Peyer's patch (tissue), 4 donors: ENCODE measurements around the gene SENP8. TPM values are rescaled to one million over a fixed set of nuclear protein-coding genes. Genes with fewer than 3 reads are reported as not detected.

Source experiments
- DNase-seq, 3 donors: peaks; one replicate each; pipeline ENCODE4 v3.0.0-alpha.2; 2017 to 2019
- H3K27ac ChIP-seq, 4 donors: fragments of 200-600 bp; sonication (generic); one replicate each; pipeline ENCODE4 v1.5.1; 2016 to 2019
- H3K27me3 ChIP-seq, 2 donors: fragments of 200-600 bp; sonication (generic); one replicate each; pipeline ENCODE4 v1.5.1; 2019
- H3K36me3 ChIP-seq, 3 donors: fragments of 200-600 bp; sonication (generic); one replicate each; pipeline ENCODE4 v1.5.1; 2016 to 2019
- H3K4me1 ChIP-seq, 4 donors: fragments of 200-600 bp; sonication (generic); one replicate each; pipeline ENCODE4 v1.5.1; 2016 to 2019
- H3K4me3 ChIP-seq, 4 donors: fragments of 200-600 bp; sonication (generic); 1 replicate in 3 of 4; 2 replicates in 1 of 4; pipeline ENCODE4 v1.5.1; 2016 to 2019; ENCODE audit warnings: mild to moderate bottlenecking in 1 of 4
- H3K9me3 ChIP-seq, 4 donors: fragments of 200-600 bp; sonication (generic); one replicate each; pipeline ENCODE4 v1.5.1; 2016 to 2019; ENCODE audit warnings: mild to moderate bottlenecking in 1 of 4
- CTCF ChIP-seq, 6 experiments: fragments of 450-650 bp in 4 of 6; fragments of 200-600 bp in 2 of 6; sonication (generic) in 1 of 6; IDR thresholded peaks; one replicate each; pipeline ENCODE4 v1.5.1; 2017 to 2019; ENCODE audit warnings: antibody characterized with exemption in 6 of 6, mild to moderate bottlenecking in 3 of 6, moderate library complexity in 1 of 6
- POLR2A ChIP-seq, 2 donors: fragments of 450-650 bp; IDR thresholded peaks; one replicate each; pipeline ENCODE4 v1.5.1; 2017; ENCODE audit warnings: antibody characterized with exemption in 2 of 2, mild to moderate bottlenecking in 2 of 2, moderate library complexity in 2 of 2
- total RNA-seq, 4 donors: library from RNA; depleted of rRNA; stranded (reverse); fragments of >200 nt; gene quantifications; one replicate each; pipeline ENCODE4 v1.1.0, GENCODE V29; 2016

The SENP8 gene
- total RNA-seq, 4 donors from 2014 or later: 0.88 to 2.4 (median 0.95) TPM; not detected in 1

- Histone ChIP-seq H3K27ac (no peak overlapping the region), H3K27me3 (no peaks in the 10 kb centered on the region), H3K4me1 (peaks cover 0 to 16% (median 0%) of the 10 kb centered on the region in 4 donors), H3K36me3 (no peaks in the 10 kb centered on the region), H3K9me3 (no peaks in the 10 kb centered on the region), H3K4me3 (peak overlapping the region in 2 of 4 donors; percentile 41 to 48)
- TF ChIP-seq POLR2A (IDR thresholded peaks at IDR 0.05) (no peak), CTCF (IDR thresholded peaks at IDR 0.05) (no peak)
- DNase-seq: no peak
Observed at GRCh38 chr15:72183781-72184164, 65.6 kb downstream of the SENP8 start.

GRCh38 chr15:72184165-72184811 lies 66.1 kb downstream of the SENP8 start:
- H3K4me1 ChIP-seq: peaks cover 0 to 16% (median 0%) of the 10 kb centered on the region in 4 donors
- no peaks in the 10 kb centered on the region for H3K36me3 ChIP-seq

GRCh38 chr15:72189250-72189902 lies 71.2 kb downstream of the SENP8 start:
- no peak for TF ChIP-seq CTCF (IDR thresholded peaks at IDR 0.05)
- TF ChIP-seq POLR2A (IDR thresholded peaks at IDR 0.05): no peak
- Histone ChIP-seq H3K4me3 (no peak overlapping the region), H3K4me1 (peaks cover 0 to 11% (median 0%) of the 10 kb centered on the region in 4 donors), H3K27ac (no peak overlapping the region), H3K27me3 (no peaks in the 10 kb centered on the region), H3K9me3 (no peaks in the 10 kb centered on the region), H3K36me3 (no peaks in the 10 kb centered on the region)
- no peak for DNase-seq

More at GRCh38 chr15:72184165-72184811, 66.1 kb downstream of the SENP8 start:
- DNase-seq: peak in 1 of 3 donors; percentile 70
- no peaks in the 10 kb centered on the region for H3K27me3 ChIP-seq
- H3K9me3 ChIP-seq: no peaks in the 10 kb centered on the region
- peak overlapping the region in 3 of 4 donors; percentile 15 to 48 (median 41) for H3K4me3 ChIP-seq
- TF ChIP-seq POLR2A (IDR thresholded peaks at IDR 0.05) (peak in 1 of 2 donors; percentile 32), CTCF (IDR thresholded peaks at IDR 0.05) (no peak)
- H3K27ac ChIP-seq: no peak overlapping the region

- no peak for DNase-seq
- Histone ChIP-seq H3K4me3 (no peak overlapping the region), H3K27me3 (no peaks in the 10 kb centered on the region), H3K9me3 (no peaks in the 10 kb centered on the region), H3K27ac (no peak overlapping the region), H3K36me3 (no peaks in the 10 kb centered on the region), H3K4me1 (peaks cover 0 to 8% (median 0%) of the 10 kb centered on the region in 4 donors)
- no peak for TF ChIP-seq POLR2A (IDR thresholded peaks at IDR 0.05)
- TF ChIP-seq CTCF (IDR thresholded peaks at IDR 0.05): no peak
Observed at GRCh38 chr15:72192416-72192815, 74.2 kb downstream of the SENP8 start.

Other genes with a start within 250 kb of the SENP8 start
- gene MYO9A, start 253 bp upstream of the SENP8 start, total RNA-seq: 10 to 100 TPM; 28.2 to 47.3 (median 39.3) TPM
- 10 to 100 TPM in 3 of 4 donors, 1 to 10 TPM in 1; 3.3 to 27.8 (median 20.4) TPM for gene GRAMD2A, start 79.4 kb downstream of the SENP8 start, total RNA-seq
- 100 to 1,000 TPM; 307 to 392 (median 318) TPM for gene PKM, start 112.8 kb downstream of the SENP8 start, total RNA-seq
- gene PARP6, start 154.2 kb downstream of the SENP8 start, total RNA-seq: 10 to 100 TPM; 43.8 to 81.8 (median 71.4) TPM
- gene CELF6, start 201.8 kb downstream of the SENP8 start, total RNA-seq: 1 to 10 TPM in 3 of 4 donors, not detected in 1; 1.8 to 3.7 (median 3.6) TPM